CD4-positive, alpha-beta T cell treated with Interferon alpha-2 for 1 hour (primary cell): ENCODE measurements around the gene BCAS3.
"Not testable (repeated sequence)": the region's sequence is repeated elsewhere in the genome, so short reads cannot be mapped to it uniquely, and the experiment has no call there.

Experiments
- DNase-seq, 2 donors: peaks; one replicate each; pipeline ENCODE4 v3.0.0-alpha.2; 2020 to 2022

Gene BCAS3

DNA sequence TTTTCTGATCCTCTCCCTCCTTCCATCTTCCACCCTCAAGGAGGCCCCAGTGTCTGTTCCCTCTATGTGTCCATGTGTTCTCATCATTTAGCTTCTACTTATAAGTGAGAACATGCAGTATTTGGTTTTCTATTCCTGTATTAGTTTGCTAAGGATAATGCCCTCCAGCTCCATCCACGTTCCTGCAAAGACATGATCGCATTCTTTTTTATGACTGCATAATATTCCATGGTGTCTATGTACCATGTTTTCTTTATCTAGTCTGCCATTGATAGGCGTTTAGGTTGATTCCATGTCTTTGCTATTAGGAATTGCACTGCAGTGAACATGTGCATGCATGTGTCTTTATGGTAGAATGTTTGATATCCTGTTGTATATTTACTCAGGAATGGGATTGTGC is 275.1 kb downstream of the BCAS3 start:
- no peak for DNase-seq

DNA sequence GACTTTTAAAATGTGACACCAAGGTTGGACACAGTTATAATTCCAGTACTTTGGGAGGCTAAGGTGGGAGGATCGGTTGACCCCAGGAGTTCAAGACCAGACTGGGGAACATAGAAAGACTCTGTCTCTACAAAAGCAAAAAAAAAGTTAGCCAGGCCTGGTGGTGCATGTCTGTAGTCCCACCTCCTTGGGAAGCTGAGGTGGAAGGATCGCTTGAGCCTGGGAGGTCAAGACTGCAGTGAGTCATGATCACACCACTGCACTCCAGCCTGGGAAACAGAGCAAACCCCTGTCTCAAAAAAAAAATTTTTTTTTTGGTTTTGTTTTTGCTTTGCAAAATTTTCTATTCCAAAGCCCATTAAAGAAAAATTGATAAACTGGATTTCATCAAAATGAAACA is 281.4 kb downstream of the BCAS3 start:
- no peak for DNase-seq

DNA sequence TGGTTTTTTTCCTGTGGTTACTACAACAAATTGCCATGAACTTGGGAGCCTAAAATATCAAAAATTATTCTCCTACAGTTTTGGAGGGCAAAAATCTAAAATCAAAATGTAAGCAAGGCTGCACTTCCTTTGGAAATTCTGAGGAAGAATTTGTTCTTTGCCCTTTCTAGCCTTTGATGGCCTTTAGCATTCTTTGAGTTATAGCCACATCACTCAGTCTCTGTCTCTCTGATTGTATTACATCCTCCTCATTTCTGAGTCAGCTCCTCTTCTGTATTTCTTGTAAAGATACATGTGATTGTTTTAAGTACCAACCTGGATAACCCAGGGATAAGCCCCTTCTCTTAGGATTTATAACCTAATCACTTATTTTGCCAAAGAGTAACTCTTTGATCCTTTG is 282.0 kb downstream of the BCAS3 start:
- DNase-seq: no peak

GRCh38 chr17:60960398-60961065 is 282.9 kb downstream of the BCAS3 start:
- no peak for DNase-seq

DNA sequence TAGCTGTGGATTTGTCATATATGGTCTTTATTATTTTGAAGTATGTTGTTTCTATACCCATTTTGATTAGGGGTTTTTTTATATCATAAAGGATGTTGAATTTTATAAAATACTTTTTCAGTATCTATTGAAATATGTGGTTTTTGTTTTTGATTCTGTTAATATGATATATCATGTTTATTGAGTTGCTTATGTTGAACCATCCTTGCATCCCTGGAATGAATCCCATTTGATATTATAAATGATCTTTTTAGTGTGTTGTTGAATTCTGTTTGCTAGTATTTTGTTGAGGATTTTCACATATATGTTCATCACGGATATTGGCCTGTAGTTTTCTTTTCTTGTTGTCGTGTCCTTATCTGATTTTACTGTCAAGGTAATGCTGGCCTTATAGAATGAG is 286.5 kb downstream of the BCAS3 start:
- no peak for DNase-seq

DNA sequence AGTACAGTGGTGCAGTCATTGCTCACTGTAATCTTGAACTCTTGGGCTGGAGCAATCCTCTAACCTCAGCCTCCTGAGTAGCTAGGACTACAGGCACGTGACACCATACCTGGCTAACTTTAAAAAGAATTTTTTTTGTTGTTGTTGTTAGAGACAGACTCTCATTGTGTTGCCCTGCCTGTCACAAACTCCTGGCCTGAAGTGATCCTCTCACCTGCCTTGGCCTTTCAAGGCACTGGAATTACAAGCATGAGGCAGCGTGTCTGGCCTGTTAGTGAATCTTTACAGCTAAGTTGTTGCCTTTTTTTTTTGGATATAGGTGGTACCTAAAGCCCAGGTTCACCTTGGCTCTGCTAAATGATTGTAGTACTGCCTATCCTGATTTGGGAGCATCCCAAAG is 290.6 kb downstream of the BCAS3 start:
- DNase-seq: no peak

GRCh38 chr17:60969500-60970037 is 291.9 kb downstream of the BCAS3 start:
- no peak for DNase-seq

GRCh38 chr17:60970741-60971140 is 293.1 kb downstream of the BCAS3 start:
- no peak for DNase-seq

DNA sequence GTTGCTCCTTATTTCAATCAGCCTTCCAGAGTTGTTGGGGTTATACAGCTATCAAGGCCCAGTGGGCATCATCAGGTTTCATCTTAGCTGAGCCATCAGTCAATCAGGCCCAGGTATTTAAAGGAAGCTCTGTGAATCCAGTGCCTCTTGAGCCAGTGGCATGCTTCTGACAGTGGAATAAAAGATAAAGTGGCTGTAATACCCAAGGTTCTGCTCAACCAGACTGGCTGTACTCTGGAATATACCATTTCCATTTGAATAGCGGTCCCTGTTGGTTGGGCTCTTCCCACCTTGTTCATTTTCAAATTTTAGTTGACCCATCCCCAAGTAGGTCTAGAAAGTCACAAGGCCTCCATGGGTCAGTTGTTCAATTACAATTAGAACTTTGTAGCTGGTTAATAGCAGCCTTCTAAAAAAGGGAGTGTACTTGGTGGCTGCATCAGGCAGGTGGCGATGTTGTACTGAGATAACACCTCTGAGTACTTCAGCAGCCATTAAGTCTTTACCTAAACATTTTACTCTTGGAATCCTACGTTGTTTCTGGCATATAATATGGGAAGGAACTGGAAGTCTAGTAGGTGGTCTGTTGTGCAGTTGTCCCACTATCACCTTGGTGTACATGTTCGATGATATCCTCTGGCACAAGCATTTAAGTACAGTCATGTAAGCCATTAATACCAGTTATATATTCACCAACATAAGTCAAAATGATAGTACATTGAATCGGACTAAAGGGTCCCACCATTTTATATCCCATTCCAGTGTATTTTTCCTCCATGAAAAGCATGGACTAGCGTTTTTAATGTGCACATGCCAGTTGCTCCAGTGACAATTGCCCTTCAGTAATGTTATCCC is 294.1 kb downstream of the BCAS3 start:
- DNase-seq: peak; percentile 24 to 42

DNA sequence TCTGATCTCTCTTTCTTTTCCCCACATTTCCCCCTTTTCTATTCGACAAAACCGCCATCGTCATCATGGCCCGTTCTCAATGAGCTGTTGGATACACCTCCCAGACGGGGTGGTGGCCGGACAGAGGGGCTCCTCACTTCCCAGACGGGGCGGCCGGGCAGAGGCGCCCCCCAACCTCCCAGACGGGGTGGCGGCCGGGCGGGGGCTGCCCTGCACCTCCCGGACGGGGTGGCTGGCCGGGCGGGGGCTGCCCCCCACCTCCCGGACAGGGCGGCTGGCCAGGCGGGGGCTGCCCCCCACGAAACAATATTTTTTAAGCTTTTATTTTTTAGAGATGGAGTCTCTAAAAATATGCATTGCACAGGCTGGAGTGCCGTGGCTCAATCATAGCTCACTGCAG is 299.2 kb downstream of the BCAS3 start:
- DNase-seq: not testable (repeated sequence)

DNA sequence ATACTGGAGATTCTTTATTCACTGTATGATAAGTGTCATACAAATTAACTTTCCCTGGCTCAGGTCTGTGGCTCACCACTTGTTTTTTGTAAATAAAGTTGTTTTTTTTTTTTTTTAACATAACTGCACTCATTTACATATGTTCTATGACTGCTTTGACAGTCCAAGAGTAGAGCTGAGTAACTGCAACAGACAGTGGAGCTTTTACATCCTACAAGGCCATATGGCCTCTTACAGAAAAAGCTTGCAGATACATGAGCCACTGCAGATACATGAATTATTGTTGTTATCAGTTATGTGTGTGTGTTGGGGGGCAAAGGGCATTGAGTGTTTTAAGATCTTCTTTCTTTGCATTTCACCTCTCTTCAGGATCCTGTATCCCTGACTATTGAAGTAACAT is 311.7 kb downstream of the BCAS3 start:
- no peak for DNase-seq

DNA sequence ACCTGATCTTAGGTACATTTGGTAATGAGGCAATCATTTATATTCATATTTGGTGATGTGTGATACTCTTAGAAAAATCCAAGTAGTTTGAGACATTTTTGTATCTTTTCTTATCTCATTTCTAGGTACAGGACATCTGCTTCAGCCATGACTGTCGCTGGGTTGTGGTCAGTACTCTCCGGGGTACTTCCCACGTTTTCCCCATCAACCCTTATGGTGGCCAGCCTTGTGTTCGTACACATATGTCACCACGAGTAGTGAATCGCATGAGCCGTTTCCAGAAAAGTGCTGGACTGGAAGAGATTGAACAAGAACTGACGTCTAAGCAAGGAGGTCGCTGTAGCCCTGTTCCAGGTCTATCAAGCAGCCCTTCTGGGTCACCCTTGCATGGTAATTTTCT is 312.2 kb downstream of the BCAS3 start:
- no peak for DNase-seq

GRCh38 chr17:60993497-60993896 is 315.8 kb downstream of the BCAS3 start:
- DNase-seq: no peak

DNA sequence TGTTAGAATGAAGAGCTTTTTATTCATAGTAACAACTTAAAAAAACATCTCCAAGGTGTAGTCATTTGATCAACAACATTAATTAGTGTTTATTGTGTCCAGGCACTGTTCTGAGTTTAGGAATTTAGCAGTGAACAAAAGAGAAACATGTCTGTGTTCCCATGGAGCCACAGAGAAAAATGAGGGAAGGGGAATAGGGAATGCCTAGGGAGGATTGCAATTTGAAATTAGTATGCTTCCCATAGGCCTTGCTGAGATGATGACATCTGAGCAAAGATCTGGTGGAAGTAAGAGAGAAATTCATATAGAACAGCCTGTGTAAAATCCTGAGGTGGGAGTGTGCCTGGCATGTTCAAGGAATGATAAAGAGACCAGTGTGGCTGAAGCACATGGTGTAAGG is 318.0 kb downstream of the BCAS3 start:
- no peak for DNase-seq

DNA sequence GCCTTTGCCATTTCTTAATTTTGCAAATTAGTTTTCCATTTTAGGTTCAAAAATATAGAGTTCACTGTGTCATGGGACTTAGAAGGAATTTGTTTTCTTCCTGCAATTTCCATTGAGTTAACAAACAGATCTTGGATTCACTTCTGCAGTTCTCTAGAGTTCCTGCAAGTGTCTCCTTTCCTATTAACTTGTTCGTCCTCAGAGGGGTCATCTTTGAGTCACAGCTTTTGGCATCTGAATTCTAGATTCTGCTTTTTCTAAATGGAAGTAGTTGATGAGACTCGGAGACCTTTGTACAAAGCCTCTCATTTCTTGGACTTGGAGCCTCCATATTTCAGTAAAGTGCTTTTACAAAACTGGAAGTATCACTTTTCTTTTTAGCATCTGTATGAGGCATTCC is 323.3 kb downstream of the BCAS3 start:
- DNase-seq: no peak

DNA sequence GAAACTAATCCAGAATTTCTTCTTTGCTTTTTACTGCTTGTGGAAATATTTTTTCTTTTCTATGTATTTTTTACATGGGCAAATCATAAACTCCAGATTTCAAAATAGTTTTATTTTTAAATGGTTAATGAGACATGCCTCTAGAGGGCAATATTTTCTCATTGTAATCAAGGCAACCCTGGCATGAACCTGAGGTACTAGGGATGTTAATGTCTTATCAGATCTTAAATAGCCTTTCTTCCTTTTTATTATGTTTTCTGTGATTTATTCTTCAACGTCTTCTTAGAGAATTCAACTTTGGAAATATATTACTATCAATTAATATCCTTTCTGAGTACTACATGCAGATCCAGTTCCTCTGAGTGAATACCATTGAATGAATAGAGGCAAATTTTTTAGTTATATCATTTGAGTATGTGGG is 324.7 kb downstream of the BCAS3 start:
- DNase-seq: peak in 1 of 2 donors; percentile 36

DNA sequence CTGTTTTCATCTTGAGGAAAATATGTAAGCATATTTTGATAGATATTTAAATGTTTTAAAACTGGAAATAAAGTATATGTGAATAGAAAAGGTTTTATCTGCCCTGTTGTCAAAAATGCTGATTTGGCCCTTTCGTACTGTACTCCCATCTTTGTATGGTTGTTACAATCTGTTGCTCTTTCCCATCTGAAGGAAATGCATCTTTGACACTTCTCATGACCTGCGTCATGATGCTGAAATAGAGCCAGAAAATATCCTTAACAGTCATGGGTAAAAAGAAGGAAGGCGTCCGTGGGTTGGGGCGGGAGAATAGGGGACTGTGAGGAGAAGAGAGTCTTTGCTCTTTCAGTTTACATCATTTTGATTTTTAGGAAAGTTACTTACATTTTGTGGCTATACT is 327.7 kb downstream of the BCAS3 start:
- DNase-seq: no peak

DNA sequence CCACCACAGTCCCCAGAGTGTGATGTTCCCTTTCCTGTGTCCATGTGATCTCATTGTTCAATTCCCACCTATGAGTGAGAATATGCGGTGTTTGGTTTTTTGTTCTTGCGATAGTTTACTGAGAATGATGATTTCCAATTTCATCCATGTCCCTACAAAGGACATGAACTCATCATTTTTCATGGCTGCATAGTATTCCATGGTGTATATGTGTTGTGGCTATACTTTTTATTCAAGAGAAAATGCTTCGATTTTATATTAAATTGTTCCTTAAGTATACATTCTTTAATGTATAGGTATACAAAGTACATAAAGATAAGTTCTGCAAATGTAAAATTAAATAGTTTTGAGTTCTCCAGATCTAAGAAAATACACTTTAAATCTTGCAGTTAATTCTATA is 328.3 kb downstream of the BCAS3 start:
- DNase-seq: not testable (repeated sequence)

DNA sequence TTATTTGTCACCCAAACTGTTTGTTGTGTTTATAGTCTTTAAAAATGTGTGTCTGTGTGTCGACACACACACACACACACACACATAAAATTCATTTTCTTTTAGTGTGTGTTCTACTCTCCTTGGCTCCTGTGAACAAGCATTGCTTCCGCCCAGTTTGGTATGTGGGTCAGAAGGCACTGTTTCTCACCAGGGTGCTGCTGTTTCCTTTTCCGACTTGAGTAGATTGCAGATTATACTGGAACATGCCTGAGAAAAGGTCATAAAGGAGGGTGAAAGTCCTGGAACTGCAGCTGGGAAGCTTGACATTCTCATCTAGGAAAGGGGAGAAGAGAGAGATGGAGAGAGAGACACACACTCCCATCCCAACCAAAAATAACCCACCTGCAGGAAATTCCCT is 330.3 kb downstream of the BCAS3 start:
- DNase-seq: no peak

- DNase-seq: no peak
Measured at GRCh38 chr17:61009663-61010062, 332.0 kb downstream of the BCAS3 start.

DNA sequence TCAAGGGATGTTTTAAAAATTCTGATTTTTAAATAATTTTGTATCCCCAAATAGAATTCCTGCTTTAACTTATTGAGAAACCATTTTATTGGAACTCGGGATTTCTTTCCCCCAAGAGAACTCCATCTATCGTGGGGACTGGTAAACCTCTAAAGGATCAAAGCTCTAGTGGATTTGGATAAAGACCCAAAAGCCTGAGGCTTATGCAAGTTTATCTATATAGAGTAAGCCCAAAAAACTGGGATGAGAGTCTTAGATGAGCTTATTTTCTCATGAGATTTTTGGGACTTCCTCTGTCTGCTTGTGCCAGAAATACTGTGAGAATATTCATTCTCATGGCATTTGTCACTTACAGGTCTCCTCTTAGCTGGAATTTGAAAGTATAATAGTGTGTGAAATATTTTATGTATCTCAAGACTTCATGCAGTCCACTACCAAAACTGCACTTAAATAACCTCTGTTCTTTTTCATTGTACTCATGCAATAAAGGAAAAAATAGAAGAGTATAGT is 333.1 kb downstream of the BCAS3 start:
- DNase-seq: no peak

- DNase-seq: no peak
Measured at GRCh38 chr17:61011251-61011650, 333.6 kb downstream of the BCAS3 start.

DNA sequence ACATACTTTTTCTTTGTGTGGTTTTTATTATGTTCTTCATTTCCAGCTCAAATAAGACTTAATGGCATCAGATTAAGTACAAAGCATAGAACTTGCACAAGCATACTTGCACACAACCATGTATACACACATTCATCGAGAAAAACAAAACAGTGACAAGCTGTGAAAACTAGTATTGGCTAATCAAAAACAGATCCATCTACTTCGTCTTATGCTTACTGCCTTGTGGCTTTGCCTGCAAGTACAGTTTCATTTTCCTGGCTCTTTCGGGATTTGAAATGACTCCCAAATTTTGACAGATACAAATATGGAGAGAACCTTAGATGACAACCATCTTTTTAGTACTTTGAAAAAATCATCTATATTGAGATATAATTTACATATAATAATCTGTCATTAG is 338.3 kb downstream of the BCAS3 start:
- DNase-seq: no peak
